HT1080 (cell line): ENCODE data around the gene RTEL1. TPM values are rescaled to one million over a fixed set of nuclear protein-coding genes. Genes with fewer than 3 reads are reported as not detected.

Experiments
- DNase-seq: peaks from one replicate; pipeline ENCODE4 v3.0.0-alpha.2; 2015; ENCODE audit warnings: low read depth
- small RNA-seq: library from RNA; depleted of rRNA; stranded (forward); fragments of <200 nt; gene quantifications from one replicate; pipeline ENCODE3, GENCODE V24; 2014
- total RNA-seq: library from RNA; depleted of rRNA; stranded (reverse); fragments of >200 nt; shearing (Covaris generic); gene quantifications from 2 replicates; pipeline ENCODE4 v1.2.3, GENCODE V29; 2014; rRNA removed

Gene RTEL1
- total RNA-seq, 1 experiment from 2014 or later: 19.3 TPM

- no peak for DNase-seq
These were observed 81.3 kb downstream of the RTEL1 start, which contains the start of gene SLC2A4RG for GRCh38 chr20:63739130-63740069. Gene SLC2A4RG, plus strand, starts transcription at chr20:63739776. Its CDS starts 137 bp downstream, at chr20:63739913.

- no peak for DNase-seq
These were observed 82.0 kb downstream of the RTEL1 start for GRCh38 chr20:63740070-63740626.

GRCh38 chr20:63740627-63741353, 82.7 kb downstream of the RTEL1 start:
- peak; percentile 78 for DNase-seq

- DNase-seq: no peak
These were observed 83.2 kb downstream of the RTEL1 start for GRCh38 chr20:63741354-63741675.

- DNase-seq: no peak
These were observed 83.7 kb downstream of the RTEL1 start for GRCh38 chr20:63741676-63742380.

GRCh38 chr20:63742381-63743024, 84.4 kb downstream of the RTEL1 start:
- no peak for DNase-seq

- no peak for DNase-seq
These were observed 85.3 kb downstream of the RTEL1 start for GRCh38 chr20:63743210-63743970.

GRCh38 chr20:63744158-63744557, 86.0 kb downstream of the RTEL1 start:
- DNase-seq: no peak

GRCh38 chr20:63744574-63745423, 86.7 kb downstream of the RTEL1 start:
- DNase-seq: no peak

- DNase-seq: no peak
These were observed 87.3 kb downstream of the RTEL1 start for GRCh38 chr20:63745424-63745805.

Small RNA genes lying within 50 kb of the gene (small RNA-seq; reads per million reads assigned to genes)
- gene LIME1 (not detected), gene TNFRSF6B (not detected)

Other genes starting within 250 kb of the RTEL1 start
- gene KCNQ2, start 185.7 kb upstream of the RTEL1 start, total RNA-seq: under 0.01 and 0.23 TPM in 2 replicates
- gene EEF1A2, start 159.2 kb upstream of the RTEL1 start, total RNA-seq: 203 and 276 TPM in 2 replicates
- 35.3 and 143 TPM in 2 replicates for gene PPDPF, start 137.5 kb upstream of the RTEL1 start, total RNA-seq
- not detected in 2 replicates for gene PTK6, start 120.9 kb upstream of the RTEL1 start, total RNA-seq
- gene SRMS, start 110.6 kb upstream of the RTEL1 start, total RNA-seq: not detected in 2 replicates
- gene FNDC11, start 104.2 kb upstream of the RTEL1 start, total RNA-seq: not detected in 2 replicates
- 10.8 and 11.7 TPM in 2 replicates for gene HELZ2, start 84.1 kb upstream of the RTEL1 start, total RNA-seq
- gene GMEB2, start 31.2 kb upstream of the RTEL1 start, total RNA-seq: 18.3 and 22.0 TPM in 2 replicates
- 30.9 and 33.2 TPM in 2 replicates for gene STMN3, start 4.9 kb upstream of the RTEL1 start, total RNA-seq
- gene TNFRSF6B, start 38.3 kb downstream of the RTEL1 start, total RNA-seq: 5.9 and 7.2 TPM in 2 replicates
- 44.6 and 46.2 TPM in 2 replicates for gene ARFRP1, start 49.7 kb downstream of the RTEL1 start, total RNA-seq
- gene ZGPAT, start 49.7 kb downstream of the RTEL1 start, total RNA-seq: 29.1 and 29.6 TPM in 2 replicates
- gene LIME1, start 78.4 kb downstream of the RTEL1 start, total RNA-seq: 5.8 and 10.3 TPM in 2 replicates
- gene SLC2A4RG, start 81.5 kb downstream of the RTEL1 start, total RNA-seq: 39.8 and 49.2 TPM in 2 replicates
- 0.19 and 0.20 TPM in 2 replicates for gene ZBTB46, start 173.0 kb downstream of the RTEL1 start, total RNA-seq
- gene ABHD16B, start 203.2 kb downstream of the RTEL1 start, total RNA-seq: not detected in 2 replicates
- gene TPD52L2, start 207.0 kb downstream of the RTEL1 start, total RNA-seq: 119 and 120 TPM in 2 replicates
- 51.4 and 60.0 TPM in 2 replicates for gene DNAJC5, start 236.8 kb downstream of the RTEL1 start, total RNA-seq